Ishikawa (cell line): Measurements from ENCODE around the gene MYO5A.

Source experiments
- CEBPB ChIP-seq: IDR thresholded peaks from 2 replicates; pipeline ENCODE4 v1.6.1; 2012
- CREB1 ChIP-seq: IDR thresholded peaks from 2 replicates; pipeline ENCODE4 v1.6.1; 2012; ENCODE audit warnings: low read depth
- EGR1 ChIP-seq: IDR thresholded peaks from 2 replicates; pipeline ENCODE4 v1.6.1; 2012
- EP300 ChIP-seq: IDR thresholded peaks from 2 replicates; pipeline ENCODE4 v1.6.1; 2012; ENCODE audit warnings: borderline replicate concordance
- FOXM1 ChIP-seq: IDR thresholded peaks from 2 replicates; pipeline ENCODE4 v1.6.1; 2012; ENCODE audit warnings: low read depth, borderline replicate concordance
- NFIC ChIP-seq: IDR thresholded peaks from 2 replicates; pipeline ENCODE4 v1.6.1; 2012
- RAD21 ChIP-seq: IDR thresholded peaks from 2 replicates; pipeline ENCODE4 v1.6.1; 2012; ENCODE audit warnings: low read depth
- TAF1 ChIP-seq: IDR thresholded peaks from 2 replicates; pipeline ENCODE4 v1.6.1; 2012; ENCODE audit warnings: low read depth, mild to moderate bottlenecking
- TCF12 ChIP-seq: IDR thresholded peaks from 2 replicates; pipeline ENCODE4 v1.6.1; 2012; ENCODE audit warnings: low read depth
- TEAD4 ChIP-seq: IDR thresholded peaks from 2 replicates; pipeline ENCODE4 v1.6.1; 2012
- YY1 ChIP-seq: IDR thresholded peaks from 2 replicates; pipeline ENCODE4 v1.6.1; 2012; ENCODE audit warnings: low read depth
- ZBTB7A ChIP-seq: IDR thresholded peaks from 2 replicates; pipeline ENCODE4 v1.6.1; 2012; ENCODE audit warnings: low read depth
- TF ChIP-seq, protein P1 (sequence below): IDR thresholded peaks from 2 replicates; pipeline ENCODE4 v1.6.1; 2012
- TF ChIP-seq, protein P2 (sequence below): IDR thresholded peaks from 2 replicates; pipeline ENCODE4 v1.6.1; 2012
- TF ChIP-seq, protein P3 (sequence below): IDR thresholded peaks from 2 replicates; pipeline ENCODE4 v1.6.1; 2012; ENCODE audit warnings: low read depth, mild to moderate bottlenecking

Gene MYO5A

DNA sequence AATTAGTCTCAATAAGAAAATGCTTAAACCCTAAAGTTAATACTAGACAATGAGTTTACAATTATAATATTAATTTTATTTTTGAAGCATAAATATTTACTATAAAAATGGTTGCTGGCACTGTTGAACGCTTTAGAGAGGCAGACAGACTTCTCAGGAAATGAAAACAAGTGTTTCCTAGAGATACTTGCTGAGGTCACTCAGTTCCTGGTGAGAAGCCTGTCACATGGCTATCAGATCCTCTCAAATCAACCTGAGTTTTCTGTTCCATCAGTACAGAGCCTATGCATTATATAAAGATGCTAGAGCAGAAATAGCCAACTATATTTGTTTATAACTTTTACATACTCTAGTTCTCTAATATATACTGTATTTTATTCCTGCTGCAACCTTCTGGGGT lies 109.2 kb downstream of the MYO5A start:
- TF ChIP-seq RAD21 (no peak), EP300 (no peak), TCF12 (no peak), ZBTB7A (no peak), EGR1 (no peak), NFIC (no peak)
- TF ChIP-seq, protein P1, sequence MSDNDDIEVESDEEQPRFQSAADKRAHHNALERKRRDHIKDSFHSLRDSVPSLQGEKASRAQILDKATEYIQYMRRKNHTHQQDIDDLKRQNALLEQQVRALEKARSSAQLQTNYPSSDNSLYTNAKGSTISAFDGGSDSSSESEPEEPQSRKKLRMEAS = no peak
- TF ChIP-seq, protein P2, sequence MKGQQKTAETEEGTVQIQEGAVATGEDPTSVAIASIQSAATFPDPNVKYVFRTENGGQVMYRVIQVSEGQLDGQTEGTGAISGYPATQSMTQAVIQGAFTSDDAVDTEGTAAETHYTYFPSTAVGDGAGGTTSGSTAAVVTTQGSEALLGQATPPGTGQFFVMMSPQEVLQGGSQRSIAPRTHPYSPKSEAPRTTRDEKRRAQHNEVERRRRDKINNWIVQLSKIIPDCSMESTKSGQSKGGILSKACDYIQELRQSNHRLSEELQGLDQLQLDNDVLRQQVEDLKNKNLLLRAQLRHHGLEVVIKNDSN = no peak

DNA sequence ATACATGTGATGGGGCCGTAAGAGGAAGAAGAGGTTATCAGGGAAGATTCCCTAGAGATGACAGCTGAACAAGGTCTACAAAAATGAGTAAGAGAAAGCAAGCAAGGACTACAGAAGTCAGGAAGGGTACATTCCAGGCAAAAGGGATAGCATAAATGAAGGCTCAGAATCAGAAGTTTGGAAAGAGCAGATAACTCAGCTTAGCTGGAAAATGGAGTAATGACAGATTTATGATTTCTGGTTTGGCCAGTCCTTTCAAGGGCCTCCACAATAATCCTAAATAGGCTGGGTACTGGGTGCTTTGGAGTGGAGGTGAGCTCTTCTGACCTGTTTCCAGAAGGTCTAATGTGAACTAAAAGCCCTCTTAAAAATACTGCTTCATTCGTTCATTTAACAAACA lies 110.7 kb downstream of the MYO5A start:
- TF ChIP-seq, protein P3, sequence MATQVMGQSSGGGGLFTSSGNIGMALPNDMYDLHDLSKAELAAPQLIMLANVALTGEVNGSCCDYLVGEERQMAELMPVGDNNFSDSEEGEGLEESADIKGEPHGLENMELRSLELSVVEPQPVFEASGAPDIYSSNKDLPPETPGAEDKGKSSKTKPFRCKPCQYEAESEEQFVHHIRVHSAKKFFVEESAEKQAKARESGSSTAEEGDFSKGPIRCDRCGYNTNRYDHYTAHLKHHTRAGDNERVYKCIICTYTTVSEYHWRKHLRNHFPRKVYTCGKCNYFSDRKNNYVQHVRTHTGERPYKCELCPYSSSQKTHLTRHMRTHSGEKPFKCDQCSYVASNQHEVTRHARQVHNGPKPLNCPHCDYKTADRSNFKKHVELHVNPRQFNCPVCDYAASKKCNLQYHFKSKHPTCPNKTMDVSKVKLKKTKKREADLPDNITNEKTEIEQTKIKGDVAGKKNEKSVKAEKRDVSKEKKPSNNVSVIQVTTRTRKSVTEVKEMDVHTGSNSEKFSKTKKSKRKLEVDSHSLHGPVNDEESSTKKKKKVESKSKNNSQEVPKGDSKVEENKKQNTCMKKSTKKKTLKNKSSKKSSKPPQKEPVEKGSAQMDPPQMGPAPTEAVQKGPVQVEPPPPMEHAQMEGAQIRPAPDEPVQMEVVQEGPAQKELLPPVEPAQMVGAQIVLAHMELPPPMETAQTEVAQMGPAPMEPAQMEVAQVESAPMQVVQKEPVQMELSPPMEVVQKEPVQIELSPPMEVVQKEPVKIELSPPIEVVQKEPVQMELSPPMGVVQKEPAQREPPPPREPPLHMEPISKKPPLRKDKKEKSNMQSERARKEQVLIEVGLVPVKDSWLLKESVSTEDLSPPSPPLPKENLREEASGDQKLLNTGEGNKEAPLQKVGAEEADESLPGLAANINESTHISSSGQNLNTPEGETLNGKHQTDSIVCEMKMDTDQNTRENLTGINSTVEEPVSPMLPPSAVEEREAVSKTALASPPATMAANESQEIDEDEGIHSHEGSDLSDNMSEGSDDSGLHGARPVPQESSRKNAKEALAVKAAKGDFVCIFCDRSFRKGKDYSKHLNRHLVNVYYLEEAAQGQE = no peak
- no peak for TF ChIP-seq TEAD4
- TF ChIP-seq RAD21 = no peak
- no peak for TF ChIP-seq YY1
- no peak for TF ChIP-seq EP300
- TF ChIP-seq NFIC = no peak
- no peak for TF ChIP-seq CREB1
- TF ChIP-seq TAF1 = no peak
- no peak for TF ChIP-seq FOXM1
- TF ChIP-seq ZBTB7A = no peak
- TF ChIP-seq CEBPB = no peak
- TF ChIP-seq, protein P2 = no peak
- TF ChIP-seq EGR1 = no peak
- TF ChIP-seq, protein P1 = no peak
- TF ChIP-seq TCF12 = no peak

DNA sequence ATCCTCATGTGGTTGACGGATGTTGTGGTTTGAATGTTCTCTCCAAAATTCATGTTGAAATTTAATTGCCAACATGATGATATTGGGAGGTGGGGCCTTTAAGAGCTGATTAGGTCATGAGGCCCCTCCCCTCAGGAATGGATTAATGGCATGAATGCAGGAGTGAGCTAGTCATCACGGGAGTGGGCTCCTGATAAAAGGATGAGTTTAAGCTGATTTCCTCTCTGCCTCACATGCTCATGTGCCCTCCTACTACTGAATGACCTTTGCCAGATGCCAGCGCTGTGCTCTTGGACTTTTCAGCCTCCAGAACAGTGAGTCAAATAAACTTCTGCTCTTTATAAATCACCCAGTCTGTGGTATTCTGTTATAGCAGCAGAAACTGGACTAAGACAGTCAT lies 111.2 kb downstream of the MYO5A start:
- no peak for TF ChIP-seq FOXM1

DNA sequence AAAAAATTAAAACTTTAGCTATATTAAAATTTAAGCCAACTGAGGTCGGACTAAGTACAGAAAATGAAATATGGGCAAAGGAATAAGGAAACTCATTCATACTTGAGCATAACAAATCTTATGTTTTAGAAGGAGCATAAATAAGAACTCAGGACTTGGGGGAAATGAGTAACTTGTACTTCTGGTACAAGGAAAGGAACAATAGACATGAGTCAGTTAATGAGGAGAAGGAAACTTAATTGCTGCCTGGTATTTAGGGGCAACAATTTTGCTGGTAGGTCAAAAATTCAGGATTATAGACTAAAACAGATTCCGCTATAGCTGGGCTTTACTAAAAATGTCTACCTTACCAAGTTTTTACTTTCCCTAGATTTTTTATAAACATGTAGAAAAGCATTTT lies 113.1 kb downstream of the MYO5A start:
- TF ChIP-seq EP300 (no peak), TCF12 (no peak), FOXM1 (no peak), NFIC (no peak), TEAD4 (no peak), ZBTB7A (no peak), CEBPB (no peak), RAD21 (no peak), TAF1 (no peak), YY1 (no peak), EGR1 (no peak), CREB1 (no peak)
- TF ChIP-seq, protein P1 = no peak
- TF ChIP-seq, protein P2 = no peak
- TF ChIP-seq, protein P3 = no peak

DNA sequence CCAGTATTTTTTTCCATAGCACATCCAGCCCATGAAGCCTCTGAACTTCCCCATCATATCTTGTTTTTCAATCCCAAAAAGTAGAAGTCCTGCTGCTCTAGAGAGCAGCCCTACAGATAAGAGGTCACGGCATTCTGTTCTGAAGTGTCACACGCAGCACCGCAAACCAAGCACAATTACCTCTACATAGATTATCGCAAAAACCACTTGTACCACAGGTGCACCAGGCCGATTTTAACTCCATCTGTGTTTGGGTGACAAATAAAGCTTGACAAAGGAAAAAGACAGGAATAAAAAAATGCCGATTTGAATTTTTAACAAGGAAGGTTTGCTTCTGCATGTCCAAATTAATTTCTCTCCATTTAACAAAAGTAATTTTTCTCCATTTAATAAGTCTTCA lies 113.7 kb downstream of the MYO5A start:
- TF ChIP-seq CEBPB (no peak), YY1 (no peak), TCF12 (no peak)
- TF ChIP-seq, protein P2 = no peak
